Measurements from ENCODE around the gene ENTR1.

Gene ENTR1

DNA sequence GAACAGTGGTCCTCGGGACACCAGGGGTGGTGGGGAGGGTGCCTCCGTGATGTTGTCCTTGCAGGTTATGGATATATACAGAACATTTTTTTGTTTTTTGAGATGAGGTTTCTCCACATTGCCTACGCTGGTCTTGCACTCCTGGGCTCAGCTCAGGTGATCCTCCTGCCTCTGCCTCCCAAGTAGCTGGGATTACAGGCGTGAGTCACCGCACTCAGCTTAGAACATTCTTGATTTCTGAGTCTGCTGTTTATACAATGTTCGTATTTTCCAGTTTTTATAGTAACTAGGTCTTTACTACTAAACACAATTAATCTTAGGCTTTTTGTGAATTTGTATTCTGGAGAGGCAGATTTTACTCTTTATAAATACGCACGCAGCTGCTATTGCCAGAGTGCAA lies 6.0 kb upstream of the ENTR1 start:
- Histone ChIP-seq H3K27ac (ENCODE audit: low read length) (no peak overlapping the region), H3K4me1 (ENCODE audit: low read length) (peaks cover 8% of the 10 kb centered on the region), H3K4me2 (ENCODE audit: low read depth, low read length) (no peak overlapping the region), H4K20me1 (ENCODE audit: insufficient read depth, low read length) (no peaks in the 10 kb centered on the region), H3K27me3 (replicated peaks; ENCODE audit: insufficient read depth, low read length) (no peaks in the 10 kb centered on the region), H3K9me3 (replicated peaks; ENCODE audit: insufficient read depth, low read length) (no peaks in the 10 kb centered on the region), H3K36me3 (replicated peaks; ENCODE audit: insufficient read depth, low read length) (0 out of 2 replicates have a peak, but pooled peaks cover 8% of the 10 kb centered on the region), H3K4me3 (ENCODE audit: low read length) (no peak overlapping the region), H3K79me2 (ENCODE audit: low read length) (peaks cover 32% of the 10 kb centered on the region), H3K9me2 (replicated peaks; ENCODE audit: insufficient read depth, low read length) (no peaks in the 10 kb centered on the region), H3K9ac (ENCODE audit: low read length) (no peak overlapping the region), H2AFZ (ENCODE audit: low read length) (no peak overlapping the region), H3F3A (ENCODE audit: insufficient read depth, low read length) (no peaks in the 10 kb centered on the region)
- TF ChIP-seq, protein P1, sequence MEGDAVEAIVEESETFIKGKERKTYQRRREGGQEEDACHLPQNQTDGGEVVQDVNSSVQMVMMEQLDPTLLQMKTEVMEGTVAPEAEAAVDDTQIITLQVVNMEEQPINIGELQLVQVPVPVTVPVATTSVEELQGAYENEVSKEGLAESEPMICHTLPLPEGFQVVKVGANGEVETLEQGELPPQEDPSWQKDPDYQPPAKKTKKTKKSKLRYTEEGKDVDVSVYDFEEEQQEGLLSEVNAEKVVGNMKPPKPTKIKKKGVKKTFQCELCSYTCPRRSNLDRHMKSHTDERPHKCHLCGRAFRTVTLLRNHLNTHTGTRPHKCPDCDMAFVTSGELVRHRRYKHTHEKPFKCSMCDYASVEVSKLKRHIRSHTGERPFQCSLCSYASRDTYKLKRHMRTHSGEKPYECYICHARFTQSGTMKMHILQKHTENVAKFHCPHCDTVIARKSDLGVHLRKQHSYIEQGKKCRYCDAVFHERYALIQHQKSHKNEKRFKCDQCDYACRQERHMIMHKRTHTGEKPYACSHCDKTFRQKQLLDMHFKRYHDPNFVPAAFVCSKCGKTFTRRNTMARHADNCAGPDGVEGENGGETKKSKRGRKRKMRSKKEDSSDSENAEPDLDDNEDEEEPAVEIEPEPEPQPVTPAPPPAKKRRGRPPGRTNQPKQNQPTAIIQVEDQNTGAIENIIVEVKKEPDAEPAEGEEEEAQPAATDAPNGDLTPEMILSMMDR (IDR thresholded peaks at IDR 0.05; ENCODE audit: low read length) = no peak
- TF ChIP-seq EZH2 (optimal IDR thresholded peaks at IDR 0.05; ENCODE audit: low read depth, low read length) (no peak), EZH2phosphoT487 (IDR thresholded peaks at IDR 0.05; ENCODE audit: low read length) (no peak)
- DNase-seq = no peak

- H2AFZ ChIP-seq (ENCODE audit: low read length) = no peak overlapping the region
- peaks cover 14% of the 10 kb centered on the region for H3K4me1 ChIP-seq (ENCODE audit: low read length)
- no peaks in the 10 kb centered on the region for H3K9me3 ChIP-seq (replicated peaks; ENCODE audit: insufficient read depth, low read length)
- H3K27ac ChIP-seq (ENCODE audit: low read length) = no peak overlapping the region
- no peaks in the 10 kb centered on the region for H3F3A ChIP-seq (ENCODE audit: insufficient read depth, low read length)
- TF ChIP-seq EZH2phosphoT487 (IDR thresholded peaks at IDR 0.05; ENCODE audit: low read length) (no peak), EZH2 (optimal IDR thresholded peaks at IDR 0.05; ENCODE audit: low read depth, low read length) (no peak)
- TF ChIP-seq, protein P1 (IDR thresholded peaks at IDR 0.05; ENCODE audit: low read length) = no peak
- no peaks in the 10 kb centered on the region for H3K27me3 ChIP-seq (replicated peaks; ENCODE audit: insufficient read depth, low read length)
- no peaks in the 10 kb centered on the region for H4K20me1 ChIP-seq (ENCODE audit: insufficient read depth, low read length)
- no peak overlapping the region for H3K4me2 ChIP-seq (ENCODE audit: low read depth, low read length)
- no peak overlapping the region for H3K9ac ChIP-seq (ENCODE audit: low read length)
- DNase-seq = no peak
- 0 out of 2 replicates have a peak, but pooled peaks cover 8% of the 10 kb centered on the region for H3K36me3 ChIP-seq (replicated peaks; ENCODE audit: insufficient read depth, low read length)
- H3K4me3 ChIP-seq (ENCODE audit: low read length) = no peak overlapping the region
- H3K79me2 ChIP-seq (ENCODE audit: low read length) = peaks cover 58% of the 10 kb centered on the region
- no peaks in the 10 kb centered on the region for H3K9me2 ChIP-seq (replicated peaks; ENCODE audit: insufficient read depth, low read length)
These were observed 2.5 kb upstream of the ENTR1 start for GRCh38 chr9:136412962-136413361.

DNA sequence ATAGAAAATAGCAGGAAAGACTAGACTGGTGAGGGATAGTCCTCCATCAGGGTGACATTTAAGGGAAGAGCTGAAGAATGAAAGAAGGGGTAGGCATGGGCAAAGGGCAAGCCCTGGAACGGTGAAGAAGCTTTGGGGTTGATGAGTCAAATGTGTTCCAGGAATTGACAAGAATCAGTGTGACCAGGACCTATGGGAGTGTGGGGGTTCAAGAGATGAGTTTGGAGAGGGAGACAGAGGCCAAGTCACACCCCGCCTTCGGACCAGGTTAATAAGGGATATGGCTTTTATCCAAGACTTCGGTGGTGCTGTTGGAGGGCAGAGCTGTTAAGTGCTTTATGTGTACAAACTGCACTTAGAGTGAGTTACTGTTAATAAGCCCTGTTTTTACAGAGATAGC lies 964 bp upstream of the ENTR1 start:
- peak overlapping the region; percentile 96 for H3K4me2 ChIP-seq (ENCODE audit: low read depth, low read length)
- no peaks in the 10 kb centered on the region for H3F3A ChIP-seq (ENCODE audit: insufficient read depth, low read length)
- no peak for TF ChIP-seq EZH2phosphoT487 (IDR thresholded peaks at IDR 0.05; ENCODE audit: low read length)
- no peak for TF ChIP-seq EZH2 (optimal IDR thresholded peaks at IDR 0.05; ENCODE audit: low read depth, low read length)
- TF ChIP-seq, protein P1 (IDR thresholded peaks at IDR 0.05; ENCODE audit: low read length) = no peak
- H3K9me3 ChIP-seq (replicated peaks; ENCODE audit: insufficient read depth, low read length) = no peaks in the 10 kb centered on the region
- 0 out of 2 replicates have a peak, but pooled peaks cover 8% of the 10 kb centered on the region for H3K36me3 ChIP-seq (replicated peaks; ENCODE audit: insufficient read depth, low read length)
- H3K79me2 ChIP-seq (ENCODE audit: low read length) = peaks cover 62% of the 10 kb centered on the region
- no peak overlapping the region for H3K27ac ChIP-seq (ENCODE audit: low read length)
- no peak for DNase-seq
- H3K4me1 ChIP-seq (ENCODE audit: low read length) = peaks cover 14% of the 10 kb centered on the region
- H3K9me2 ChIP-seq (replicated peaks; ENCODE audit: insufficient read depth, low read length) = no peaks in the 10 kb centered on the region
- H3K4me3 ChIP-seq (ENCODE audit: low read length) = peak overlapping the region; percentile 86
- H3K9ac ChIP-seq (ENCODE audit: low read length) = peak overlapping the region; percentile 87; the same call in 1 of the 2 replicates
- H3K27me3 ChIP-seq (replicated peaks; ENCODE audit: insufficient read depth, low read length) = no peaks in the 10 kb centered on the region
- no peaks in the 10 kb centered on the region for H4K20me1 ChIP-seq (ENCODE audit: insufficient read depth, low read length)
- no peak overlapping the region for H2AFZ ChIP-seq (ENCODE audit: low read length)
